Osteoblast (primary cell): ENCODE results near the gene NDUFAF5. TPM values are rescaled to one million over a fixed set of nuclear protein-coding genes. Genes with fewer than 3 reads are reported as not detected.

Source experiments
- DNase-seq: peaks from one replicate; pipeline ENCODE4 v3.0.0; 2011; ENCODE audit warnings: low spot score, mixed read lengths; ENCODE audit not compliant: insufficient read length; ENCODE audit errors: missing footprints
- H2AFZ ChIP-seq: 2 replicates; pipeline ENCODE4 v1.6.0; 2011; ENCODE audit warnings: mild to moderate bottlenecking, low read length
- H3K27ac ChIP-seq: 2 replicates; pipeline ENCODE4 v1.5.1; 2011; ENCODE audit warnings: mild to moderate bottlenecking, low read depth, low read length, moderate library complexity
- H3K27me3 ChIP-seq: 2 replicates; pipeline ENCODE4 v1.6.0; 2012; ENCODE audit warnings: mild to moderate bottlenecking, control low read depth, inconsistent platforms, low read length, moderate library complexity; ENCODE audit not compliant: insufficient read depth
- H3K36me3 ChIP-seq: 2 replicates; pipeline ENCODE4 v1.5.1; 2011; ENCODE audit warnings: mild to moderate bottlenecking, low read length, control low read depth, moderate library complexity; ENCODE audit not compliant: insufficient read depth
- H3K4me1 ChIP-seq: 2 replicates; pipeline ENCODE4 v1.5.1; 2011; ENCODE audit warnings: mild to moderate bottlenecking, low read length, control low read depth, moderate library complexity; ENCODE audit not compliant: insufficient read depth
- H3K4me2 ChIP-seq: 2 replicates; pipeline ENCODE4 v1.6.0; 2011; ENCODE audit warnings: mild to moderate bottlenecking, low read length; ENCODE audit not compliant: insufficient read depth
- H3K4me3 ChIP-seq: fragments of 200-600 bp; sonication (generic); 3 replicates; pipeline ENCODE4 v1.5.1; 2012; ENCODE audit warnings: mild to moderate bottlenecking, low read length, inconsistent platforms; ENCODE audit not compliant: insufficient read depth
- H3K79me2 ChIP-seq: 2 replicates; pipeline ENCODE4 v1.6.0; 2012; ENCODE audit warnings: mild to moderate bottlenecking, low read length, control low read depth, inconsistent platforms; ENCODE audit not compliant: insufficient read depth
- H3K9me3 ChIP-seq: 2 replicates; pipeline ENCODE4 v1.5.1; 2011; ENCODE audit warnings: low read depth, low read length, control low read depth
- H4K20me1 ChIP-seq: 2 replicates; pipeline ENCODE4 v1.6.0; 2012; ENCODE audit warnings: mild to moderate bottlenecking, low read length, control low read depth; ENCODE audit not compliant: insufficient read depth
- total RNA-seq: library from RNA; depleted of rRNA; stranded (reverse); fragments of >200 nt; gene quantifications from 2 replicates; pipeline ENCODE4 v1.2.3, GENCODE V29; 2012
- TF ChIP-seq, protein P1 (sequence below): IDR thresholded peaks from 2 replicates; pipeline ENCODE4 v1.5.1; 2011; ENCODE audit warnings: mild to moderate bottlenecking, low read depth, low read length, moderate library complexity; ENCODE audit errors: extremely low read depth

The NDUFAF5 gene
- total RNA-seq, 1 donor, result 12.3 TPM

DNA sequence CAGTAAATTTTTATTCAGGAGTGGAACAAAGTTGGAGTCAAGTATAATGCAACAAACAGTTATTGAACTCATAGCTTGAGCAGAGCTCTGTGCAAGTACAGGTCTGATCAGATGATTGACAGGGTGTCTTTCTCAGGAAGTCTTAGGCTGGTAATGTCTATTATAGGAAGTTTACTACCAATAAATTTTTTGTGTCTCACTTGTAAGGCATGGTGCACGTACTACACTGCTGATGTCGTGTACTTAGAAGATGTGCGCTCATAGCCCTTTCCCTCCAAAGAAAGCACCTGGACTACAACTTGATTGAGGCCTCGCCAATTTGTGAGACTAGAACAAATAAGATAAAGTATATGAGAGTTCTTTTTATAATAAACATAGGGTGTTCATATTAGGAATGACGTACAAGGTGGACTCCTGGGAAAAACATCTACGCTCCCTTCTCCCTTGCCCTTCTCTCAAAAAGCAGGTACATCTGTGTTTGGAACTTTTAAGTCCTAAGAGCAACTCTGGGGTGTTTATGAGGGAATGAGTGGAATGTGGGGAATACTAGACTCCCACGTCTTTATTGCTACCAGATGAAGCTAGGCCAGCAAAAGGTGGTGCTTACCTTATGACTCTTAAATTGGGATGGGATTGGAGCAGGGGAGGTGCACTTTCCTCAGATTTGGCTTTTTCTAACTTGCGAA is 1.5 kb downstream of the NDUFAF5 start:
- Histone ChIP-seq H3K36me3 (peaks cover 35% of the 10 kb centered on the region), H3K9me3 (no peaks in the 10 kb centered on the region), H4K20me1 (peaks cover 5% of the 10 kb centered on the region), H3K4me1 (peaks cover 16% of the 10 kb centered on the region), H3K4me2 (peak overlapping the region; percentile 95), H3K4me3 (peak overlapping the region; percentile 94), H2AFZ (no peak overlapping the region), H3K79me2 (peaks cover 68% of the 10 kb centered on the region), H3K27ac (peak overlapping the region; percentile 30), H3K27me3 (no peaks in the 10 kb centered on the region)
- TF ChIP-seq, protein P1, sequence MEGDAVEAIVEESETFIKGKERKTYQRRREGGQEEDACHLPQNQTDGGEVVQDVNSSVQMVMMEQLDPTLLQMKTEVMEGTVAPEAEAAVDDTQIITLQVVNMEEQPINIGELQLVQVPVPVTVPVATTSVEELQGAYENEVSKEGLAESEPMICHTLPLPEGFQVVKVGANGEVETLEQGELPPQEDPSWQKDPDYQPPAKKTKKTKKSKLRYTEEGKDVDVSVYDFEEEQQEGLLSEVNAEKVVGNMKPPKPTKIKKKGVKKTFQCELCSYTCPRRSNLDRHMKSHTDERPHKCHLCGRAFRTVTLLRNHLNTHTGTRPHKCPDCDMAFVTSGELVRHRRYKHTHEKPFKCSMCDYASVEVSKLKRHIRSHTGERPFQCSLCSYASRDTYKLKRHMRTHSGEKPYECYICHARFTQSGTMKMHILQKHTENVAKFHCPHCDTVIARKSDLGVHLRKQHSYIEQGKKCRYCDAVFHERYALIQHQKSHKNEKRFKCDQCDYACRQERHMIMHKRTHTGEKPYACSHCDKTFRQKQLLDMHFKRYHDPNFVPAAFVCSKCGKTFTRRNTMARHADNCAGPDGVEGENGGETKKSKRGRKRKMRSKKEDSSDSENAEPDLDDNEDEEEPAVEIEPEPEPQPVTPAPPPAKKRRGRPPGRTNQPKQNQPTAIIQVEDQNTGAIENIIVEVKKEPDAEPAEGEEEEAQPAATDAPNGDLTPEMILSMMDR, result no peak
- DNase-seq, result no peak

DNA sequence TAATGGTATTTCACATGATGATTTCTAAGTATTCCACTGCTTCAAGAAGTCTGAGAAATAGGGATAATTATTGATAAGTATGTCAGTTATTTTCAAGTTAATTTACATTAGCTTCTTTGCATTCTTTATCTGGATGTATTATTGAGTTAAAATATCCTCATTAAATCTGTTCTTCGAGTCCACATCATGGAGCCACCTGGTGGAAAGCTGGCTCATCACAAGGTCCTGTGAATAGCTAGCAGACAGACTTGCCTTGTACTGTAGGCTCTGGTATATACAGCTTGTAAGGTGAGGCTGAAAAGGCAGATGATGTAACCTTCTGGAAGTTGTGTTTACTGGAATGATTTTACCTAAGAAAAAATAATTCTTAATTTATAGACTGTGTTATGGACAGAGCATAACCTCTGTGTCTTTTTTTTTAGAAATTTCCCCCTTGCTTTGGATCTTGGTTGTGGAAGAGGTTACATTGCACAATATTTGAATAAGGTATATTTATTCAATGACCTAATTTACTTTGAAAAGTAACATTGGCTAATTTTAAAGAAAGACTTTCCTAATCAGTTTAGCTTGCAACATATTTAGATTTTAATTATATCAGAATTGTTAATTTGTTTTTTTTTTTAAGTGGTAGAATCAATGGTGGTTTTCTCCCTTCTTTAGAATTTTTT is 3.5 kb downstream of the NDUFAF5 start:
- Histone ChIP-seq H2AFZ (no peak overlapping the region), H3K27me3 (no peaks in the 10 kb centered on the region), H3K4me2 (no peak overlapping the region), H4K20me1 (peaks cover 5% of the 10 kb centered on the region), H3K36me3 (peaks cover 37% of the 10 kb centered on the region), H3K79me2 (peaks cover 62% of the 10 kb centered on the region), H3K4me3 (no peak overlapping the region), H3K27ac (no peak overlapping the region), H3K4me1 (peaks cover 16% of the 10 kb centered on the region), H3K9me3 (no peaks in the 10 kb centered on the region)
- DNase-seq, result peak; percentile 81
- TF ChIP-seq, protein P1, result peak; percentile 65

DNA sequence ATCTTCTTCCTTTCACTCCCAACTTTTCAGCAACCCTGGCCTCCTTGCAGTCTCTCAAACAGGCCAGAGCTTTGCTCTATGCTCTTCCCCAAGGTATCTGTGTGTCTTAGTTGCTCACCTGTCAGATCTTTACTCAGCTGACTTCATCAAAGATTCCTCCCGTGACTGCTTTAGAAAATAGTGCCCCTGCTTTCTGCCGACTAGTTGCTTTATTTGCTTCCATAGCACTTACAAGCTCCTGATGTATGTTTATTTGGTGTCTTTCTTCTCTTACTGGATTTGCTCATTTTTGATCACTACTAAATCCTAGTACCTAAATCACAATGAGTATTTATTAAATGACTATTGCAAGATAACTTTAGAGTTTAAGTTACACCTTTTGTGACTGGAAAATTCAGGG is 5.9 kb downstream of the NDUFAF5 start:
- Histone ChIP-seq H3K27ac (no peak overlapping the region), H3K4me3 (no peak overlapping the region), H3K4me2 (no peak overlapping the region), H3K79me2 (peaks cover 37% of the 10 kb centered on the region), H4K20me1 (peaks cover 5% of the 10 kb centered on the region), H3K9me3 (no peaks in the 10 kb centered on the region), H3K27me3 (no peaks in the 10 kb centered on the region), H3K36me3 (peaks cover 59% of the 10 kb centered on the region), H2AFZ (no peak overlapping the region), H3K4me1 (peaks cover 9% of the 10 kb centered on the region)
- TF ChIP-seq, protein P1, result no peak
- DNase-seq, result no peak

DNA sequence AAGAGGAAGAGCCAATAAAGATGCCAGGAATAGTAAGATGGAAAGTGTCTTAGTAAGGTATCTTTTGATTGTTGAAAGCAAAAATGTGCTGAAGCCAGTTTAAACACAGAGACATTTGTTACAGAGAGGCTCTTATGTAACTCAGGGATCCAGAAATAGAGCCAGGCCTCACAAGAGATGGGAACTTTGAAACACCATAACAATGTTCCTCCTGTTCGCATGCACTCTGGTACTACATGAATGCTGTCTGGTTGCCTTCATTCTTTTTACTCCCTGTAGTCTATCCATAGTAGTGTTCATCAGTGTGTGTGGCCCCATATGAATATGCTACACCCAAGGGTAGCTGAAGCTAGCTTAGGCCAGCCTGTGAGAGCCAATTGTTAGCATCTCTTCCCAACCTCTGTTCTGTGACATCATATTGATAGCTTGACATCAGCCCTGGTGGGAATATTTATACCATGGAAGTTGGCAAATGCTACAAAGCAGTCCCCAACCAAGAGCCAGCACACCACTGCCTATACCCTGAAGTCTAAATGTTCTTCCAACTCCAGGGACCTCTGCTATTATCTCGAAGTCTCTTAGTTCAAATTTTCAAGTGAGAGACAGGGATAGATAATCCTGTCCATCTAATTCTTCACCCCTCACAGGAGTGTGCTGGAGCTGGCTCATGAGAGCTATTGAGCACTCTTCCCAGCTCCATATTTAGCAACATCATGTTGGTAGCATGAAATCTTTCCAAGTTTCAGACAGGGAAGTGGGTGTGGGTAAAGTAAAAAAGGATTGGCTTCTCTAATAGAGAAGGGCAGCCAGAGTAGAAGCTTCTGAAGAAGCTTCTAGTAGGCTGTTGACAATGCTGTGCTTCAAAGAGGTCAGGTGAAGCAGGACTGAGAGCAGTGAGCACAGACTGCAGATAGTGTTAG is 7.0 kb downstream of the NDUFAF5 start:
- no peak for DNase-seq
- Histone ChIP-seq H3K4me3 (no peak overlapping the region), H3K27me3 (no peaks in the 10 kb centered on the region), H2AFZ (no peak overlapping the region), H3K36me3 (peaks cover 67% of the 10 kb centered on the region), H3K79me2 (peaks cover 27% of the 10 kb centered on the region), H3K9me3 (no peaks in the 10 kb centered on the region), H3K4me1 (no peaks in the 10 kb centered on the region), H3K4me2 (no peak overlapping the region), H3K27ac (no peak overlapping the region), H4K20me1 (no peaks in the 10 kb centered on the region)
- TF ChIP-seq, protein P1, result no peak
